Activated CD4-positive, alpha-beta T cell treated with anti-CD3 and anti-CD28 coated beads for 4 hours (primary cell): ENCODE results near the gene ZBTB16.

ENCODE experiments used
- DNase-seq, 2 donors: peaks; one replicate each; pipeline ENCODE4 v3.0.0-alpha.2; 2020

The ZBTB16 gene

GRCh38 chr11:114250993-114251814, 191.7 kb downstream of the ZBTB16 start:
- DNase-seq = no peak

- DNase-seq = no peak
Observed at GRCh38 chr11:114251815-114252337, 192.4 kb downstream of the ZBTB16 start.

GRCh38 chr11:114252767-114253166, 193.3 kb downstream of the ZBTB16 start:
- no peak for DNase-seq

DNA sequence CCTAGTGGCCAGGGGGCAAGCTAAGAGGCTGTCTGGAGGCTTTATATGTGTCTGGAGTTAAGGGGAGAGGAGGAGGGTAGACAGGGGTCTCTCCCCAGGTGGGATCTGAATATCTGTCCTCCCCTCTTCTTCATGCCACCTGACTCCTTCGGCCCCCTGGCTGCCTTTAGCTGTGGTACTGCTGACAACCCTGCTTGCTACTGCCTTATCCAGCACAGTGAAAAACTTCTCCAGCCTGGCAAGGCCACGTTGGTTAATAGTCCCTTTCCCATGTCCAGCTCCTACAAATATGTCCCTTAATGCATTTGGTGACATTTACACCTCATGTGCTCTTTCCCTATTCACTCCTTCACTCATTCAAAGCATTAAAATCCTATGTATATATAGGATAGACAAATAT, 194.3 kb downstream of the ZBTB16 start:
- DNase-seq = no peak

GRCh38 chr11:114254571-114255146, 195.1 kb downstream of the ZBTB16 start:
- DNase-seq = no peak

GRCh38 chr11:114255289-114255688, 195.8 kb downstream of the ZBTB16 start:
- no peak for DNase-seq

DNA sequence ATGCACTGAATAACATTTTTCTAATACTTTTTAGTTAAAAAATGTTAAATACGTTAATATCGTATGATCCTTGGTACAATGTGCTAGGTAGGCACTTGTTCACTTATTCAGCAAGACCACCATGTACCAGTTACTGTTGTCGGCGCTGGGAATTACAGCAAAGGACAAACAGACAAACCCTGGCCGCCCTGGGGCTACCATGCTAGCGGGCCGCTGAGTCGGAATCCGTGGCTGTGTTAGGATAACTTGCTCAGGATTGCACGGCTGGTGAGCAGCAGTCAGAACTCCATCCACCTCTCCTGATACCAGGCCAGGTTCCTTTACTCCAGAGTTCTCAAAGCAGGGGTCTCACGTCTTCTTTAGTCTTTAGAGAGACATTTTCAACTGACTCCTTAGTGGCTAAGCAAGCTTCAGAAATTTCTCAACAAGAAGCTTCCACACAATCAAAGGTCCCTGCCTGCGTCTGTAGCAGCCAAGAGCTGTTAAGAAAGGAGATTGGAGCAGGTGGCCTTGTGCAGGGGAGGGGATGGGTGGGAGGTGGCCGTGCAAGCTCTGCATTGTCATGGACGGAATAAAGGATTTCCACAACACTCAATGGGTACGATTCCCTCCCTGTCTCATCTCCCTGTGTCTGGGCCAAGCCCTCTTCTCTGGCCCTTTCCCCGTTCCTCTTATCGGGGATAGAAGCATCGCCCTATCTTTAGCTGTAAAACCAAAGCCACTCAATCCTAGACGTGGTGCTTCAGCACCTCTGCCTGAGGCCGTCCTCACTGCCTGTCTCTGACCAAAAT, 196.9 kb downstream of the ZBTB16 start:
- DNase-seq = no peak

DNA sequence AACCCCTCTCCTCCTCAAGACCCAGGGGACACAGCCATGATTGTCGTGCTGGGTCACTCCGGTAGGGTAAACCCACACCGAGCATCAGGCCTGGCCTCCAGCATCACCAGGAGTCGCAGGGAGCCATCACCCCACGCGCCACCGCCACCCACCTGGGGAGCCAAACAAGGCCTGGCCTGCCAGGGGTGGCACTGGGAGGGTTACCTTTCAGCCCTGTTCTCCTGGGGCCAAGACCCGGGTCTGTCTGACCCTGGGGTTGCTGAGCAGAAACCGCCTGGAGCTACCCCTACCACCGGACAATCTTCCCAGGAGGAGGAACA, 197.4 kb downstream of the ZBTB16 start:
- DNase-seq = no peak

- DNase-seq = no peak
Observed at GRCh38 chr11:114257621-114258558, 198.4 kb downstream of the ZBTB16 start.

- DNase-seq = no peak
Observed at GRCh38 chr11:114258696-114259095, 199.2 kb downstream of the ZBTB16 start.

- no peak for DNase-seq
Observed at GRCh38 chr11:114259124-114259526, 199.6 kb downstream of the ZBTB16 start.

DNA sequence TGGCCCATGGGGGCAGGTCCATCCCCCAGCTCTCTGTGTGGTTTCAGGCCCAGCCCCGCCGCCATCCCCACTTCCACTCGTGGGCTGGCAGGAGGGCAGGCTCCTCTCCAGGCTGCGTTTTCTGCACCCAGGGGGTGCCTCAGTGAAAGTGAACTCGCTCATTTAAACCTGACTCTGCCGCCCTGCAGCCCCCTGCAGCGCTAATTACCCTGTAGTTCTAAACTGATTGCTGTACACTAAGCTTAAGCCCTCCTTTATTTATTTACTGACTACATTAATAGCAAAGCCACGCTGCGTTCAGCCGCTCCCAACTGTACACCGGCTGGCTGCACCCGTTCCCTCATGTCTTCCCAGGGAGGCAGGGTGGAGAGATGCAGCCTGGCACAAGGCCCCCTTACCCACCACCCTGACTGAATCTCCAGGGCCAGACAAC, 200.1 kb downstream of the ZBTB16 start:
- DNase-seq = no peak

GRCh38 chr11:114260077-114260476, 200.6 kb downstream of the ZBTB16 start:
- DNase-seq = no peak

GRCh38 chr11:114260483-114260882, 201.0 kb downstream of the ZBTB16 start:
- no peak for DNase-seq

DNA sequence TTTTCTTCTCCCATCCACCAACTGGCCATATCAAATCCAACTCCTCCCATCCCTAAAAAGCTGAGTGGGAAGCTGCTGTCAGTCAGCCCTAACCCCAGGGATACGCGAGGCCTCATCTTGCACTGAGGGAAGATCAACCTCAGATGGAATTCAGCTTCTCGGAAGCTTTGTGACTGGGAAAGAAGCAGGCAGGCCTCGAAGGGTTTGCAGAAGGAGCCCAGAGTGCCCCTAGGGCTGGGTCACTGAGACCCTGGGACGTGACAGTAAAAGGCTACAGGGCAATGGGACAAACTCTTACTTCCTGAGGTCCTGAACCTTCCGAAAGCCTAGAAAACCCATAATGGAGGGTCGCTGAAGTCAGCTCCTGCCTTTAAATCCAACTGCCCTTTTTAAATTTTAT, 202.3 kb downstream of the ZBTB16 start:
- DNase-seq = no peak

GRCh38 chr11:114262681-114263512, 203.4 kb downstream of the ZBTB16 start:
- no peak for DNase-seq

DNA sequence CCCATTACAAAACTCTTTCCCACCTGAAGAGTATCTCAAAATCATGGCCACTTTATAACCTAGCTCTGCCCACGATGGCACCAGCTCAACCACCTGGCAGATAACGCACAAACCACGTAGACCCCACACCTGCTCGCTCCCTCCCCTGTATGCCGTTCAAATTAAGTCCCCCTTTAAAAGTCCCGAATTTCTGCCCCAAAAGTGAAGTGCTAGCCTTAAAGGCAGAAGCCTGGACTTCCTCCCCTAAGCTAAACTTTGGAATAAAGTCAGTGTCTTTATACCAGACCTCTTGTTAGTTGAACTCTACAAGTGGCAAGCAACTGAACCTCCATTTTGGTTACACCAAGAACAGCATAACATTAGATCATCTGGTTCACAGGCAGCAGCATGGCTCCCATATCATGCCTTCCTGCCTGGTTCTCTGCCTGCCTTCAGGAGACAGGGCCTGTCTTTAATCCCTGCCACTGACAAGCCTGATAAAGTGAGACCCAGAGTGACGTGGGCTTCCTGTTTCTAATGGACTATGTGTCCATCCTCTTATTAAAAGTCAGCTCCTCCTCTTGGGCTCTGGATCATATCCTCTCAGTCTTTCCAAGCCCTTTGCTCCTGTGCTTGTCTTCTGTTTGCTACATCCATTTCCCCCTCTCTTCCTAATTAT, 204.1 kb downstream of the ZBTB16 start:
- DNase-seq = no peak

GRCh38 chr11:114264381-114264780, 204.9 kb downstream of the ZBTB16 start:
- no peak for DNase-seq

DNA sequence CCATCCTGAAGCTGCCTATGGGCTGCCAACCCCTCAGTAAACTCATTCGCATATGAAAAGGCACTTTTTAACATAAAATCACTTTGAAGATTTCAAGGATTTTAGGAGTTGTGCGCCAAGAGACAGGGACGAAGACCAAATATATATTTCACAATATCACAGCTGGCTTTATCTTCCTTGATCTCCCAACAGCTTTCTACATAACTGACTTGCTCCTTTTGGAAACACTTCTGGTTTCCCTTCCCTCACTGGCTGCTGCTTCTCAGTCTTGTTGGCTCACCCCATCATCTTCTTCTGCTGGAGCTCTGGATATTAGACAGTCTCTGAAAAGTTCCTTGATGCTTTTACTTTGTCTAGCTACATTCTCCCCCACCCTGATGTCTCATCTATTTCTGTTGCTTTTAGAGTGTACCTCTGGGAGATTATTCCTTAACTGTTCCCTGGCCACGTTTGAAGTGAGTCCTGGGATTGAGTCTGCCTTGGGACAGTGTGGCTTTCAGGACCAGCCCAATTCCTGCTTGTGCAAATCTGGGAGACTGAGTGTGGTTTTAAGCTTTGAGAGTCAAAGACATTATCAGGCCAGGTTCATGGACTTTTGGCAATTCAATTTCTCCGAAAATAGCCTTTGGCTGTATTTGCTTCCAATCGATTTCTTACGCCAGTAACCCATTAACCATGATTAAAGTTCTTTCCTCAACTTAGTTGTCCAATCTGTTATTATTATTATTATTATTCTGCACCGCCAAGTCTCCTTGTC, 205.8 kb downstream of the ZBTB16 start:
- DNase-seq = no peak

DNA sequence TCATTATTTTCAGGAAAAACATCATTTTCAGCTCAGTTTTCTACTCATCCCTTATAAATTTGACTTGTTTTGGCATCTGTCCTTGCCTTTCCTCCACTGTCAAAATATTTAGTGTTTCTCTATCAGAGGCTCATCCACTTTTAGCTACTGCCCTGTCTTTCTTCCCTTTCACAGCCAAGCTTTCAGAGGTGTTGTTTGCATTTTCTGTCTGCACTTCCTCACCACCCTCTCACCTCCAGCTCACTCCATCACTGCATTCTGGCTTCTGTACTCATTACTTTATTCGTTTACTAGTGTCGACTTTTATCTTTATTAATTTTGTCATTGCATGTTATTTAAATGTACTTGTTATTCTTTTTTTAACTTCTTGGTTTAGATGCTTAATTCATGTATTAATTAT, 210.0 kb downstream of the ZBTB16 start:
- no peak for DNase-seq
